ENCODE measurements around the gene SUSD1.
"Not testable (repeated sequence)": the region's sequence is repeated elsewhere in the genome, so short reads cannot be mapped to it uniquely, and the experiment has no call there.

Gene SUSD1

DNA sequence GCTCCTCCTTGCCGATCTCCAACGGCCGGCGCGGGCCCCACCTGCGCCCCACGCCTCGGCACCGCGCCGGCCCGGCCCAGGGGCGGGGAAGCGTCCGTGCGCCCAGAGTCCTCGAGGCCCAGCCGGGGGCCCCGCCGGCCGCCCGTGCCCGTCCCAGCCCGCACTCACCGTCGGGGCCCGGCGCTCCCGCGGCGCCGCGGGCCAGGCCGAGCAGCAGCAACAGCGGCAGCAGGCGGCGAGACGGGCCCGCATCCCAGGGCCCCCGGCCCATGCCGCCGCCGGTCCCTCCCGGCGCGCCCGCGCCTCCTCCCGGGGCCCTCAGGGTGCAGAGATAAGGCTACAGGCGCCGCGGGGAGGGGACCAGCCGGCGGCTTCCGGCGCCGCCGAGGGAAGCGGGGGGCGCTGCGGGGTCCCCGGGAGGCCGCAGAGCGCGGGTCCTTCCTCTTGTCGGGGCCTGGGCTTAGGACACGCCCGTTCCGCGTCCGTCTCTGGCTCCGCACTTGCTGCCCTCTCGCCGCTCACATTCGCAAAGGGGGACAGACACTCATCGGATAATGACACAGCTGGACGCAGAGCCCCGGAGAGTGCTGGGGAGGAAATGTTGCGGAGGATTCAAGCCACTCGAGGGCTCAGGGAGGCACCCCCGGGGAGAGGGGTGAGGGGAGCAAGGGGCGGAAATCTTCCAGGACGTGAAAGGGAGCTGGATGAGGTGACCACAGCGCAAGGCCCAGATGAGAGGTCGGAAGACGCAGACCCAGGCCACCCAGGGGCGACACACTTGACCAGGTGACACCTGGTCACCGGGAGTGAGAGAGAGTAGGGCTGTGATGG, at the start of gene SUSD1:
TSS of gene SUSD1 (minus strand) at position 333 of the 831 bp plus-strand sequence. CDS start at position 271, 62 bp downstream.
- no peak for DNase-seq (ENCODE audit: low read depth)

DNA sequence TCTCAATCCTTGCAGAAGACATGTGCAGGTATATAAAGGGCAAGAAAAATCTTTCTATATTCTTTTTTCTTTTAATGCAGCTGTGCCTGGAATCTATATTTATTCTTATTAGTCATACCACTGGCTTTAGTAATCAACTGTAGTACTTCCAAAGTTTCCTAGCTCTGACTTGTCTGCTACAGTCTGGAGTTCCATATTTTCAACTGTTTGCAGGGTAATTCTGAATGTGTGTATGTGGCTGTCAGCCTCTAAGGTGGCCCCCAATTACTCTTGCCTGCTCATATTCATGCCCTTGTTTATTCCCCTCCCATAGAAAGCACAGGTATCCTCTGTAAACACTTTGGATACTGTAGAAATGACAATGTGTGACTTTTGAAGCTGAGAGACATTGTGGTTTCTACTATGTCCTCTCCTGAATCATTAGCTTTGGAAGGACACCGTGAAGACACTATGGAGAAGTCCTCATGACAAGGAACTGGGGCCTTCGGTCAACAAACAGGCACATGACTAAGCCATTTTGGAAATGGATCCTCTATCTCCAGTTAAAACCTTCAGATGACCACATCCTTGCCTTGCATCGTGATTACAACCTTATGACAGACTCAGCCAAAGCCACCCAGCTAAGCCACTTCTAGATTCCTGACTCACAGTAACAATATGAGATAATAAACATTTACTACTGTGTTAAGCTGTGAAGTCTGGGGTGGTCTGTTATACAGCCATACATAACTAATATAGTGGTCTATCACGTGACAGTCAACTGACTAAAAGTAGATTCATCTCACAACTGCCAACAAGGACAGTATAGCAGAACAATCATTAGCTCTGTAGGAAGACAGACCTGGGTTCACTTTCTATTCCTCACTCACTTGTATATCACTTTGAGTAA, 49.5 kb upstream of the SUSD1 start:
- DNase-seq (ENCODE audit: low read depth) = no peak

DNA sequence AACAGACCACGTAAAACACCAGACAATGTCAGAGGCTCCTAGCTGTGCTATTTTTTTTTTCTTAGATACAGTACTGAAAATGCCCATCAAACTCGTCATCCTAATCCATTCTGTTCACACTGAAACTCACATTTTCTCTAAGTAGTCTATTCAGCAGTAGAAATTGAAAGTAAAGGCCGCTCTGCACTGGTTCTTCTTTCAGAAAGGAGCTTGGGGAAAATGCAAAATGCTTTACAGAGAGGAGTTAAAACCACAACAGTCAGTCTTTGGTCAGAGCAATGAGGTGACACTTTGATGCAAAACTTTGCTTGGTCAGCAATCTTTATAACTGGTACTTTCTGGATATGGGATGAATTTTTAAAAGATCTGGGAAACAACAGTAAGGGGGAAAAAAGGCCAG, 43.8 kb upstream of the SUSD1 start:
- DNase-seq (ENCODE audit: low read depth) = no peak

DNA sequence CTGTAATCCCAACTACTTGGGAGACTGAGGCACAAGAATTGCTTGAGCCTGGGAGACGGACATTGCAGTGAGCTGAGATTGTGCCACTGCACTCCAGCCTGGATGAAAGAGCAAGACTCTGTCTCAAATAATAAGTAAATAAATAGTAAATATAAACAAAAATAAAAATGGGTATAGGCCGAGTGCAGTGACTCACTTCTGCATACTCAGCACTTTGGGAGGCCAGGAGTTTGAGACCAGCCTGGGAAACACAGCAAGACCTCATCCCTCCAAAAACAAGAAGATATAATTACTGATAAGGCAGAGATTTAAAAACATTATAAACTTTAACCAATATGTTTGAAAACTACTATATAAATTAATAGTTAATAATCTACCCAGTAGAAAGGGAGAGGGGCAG, 37.8 kb upstream of the SUSD1 start:
- no peak for DNase-seq (ENCODE audit: low read depth)

DNA sequence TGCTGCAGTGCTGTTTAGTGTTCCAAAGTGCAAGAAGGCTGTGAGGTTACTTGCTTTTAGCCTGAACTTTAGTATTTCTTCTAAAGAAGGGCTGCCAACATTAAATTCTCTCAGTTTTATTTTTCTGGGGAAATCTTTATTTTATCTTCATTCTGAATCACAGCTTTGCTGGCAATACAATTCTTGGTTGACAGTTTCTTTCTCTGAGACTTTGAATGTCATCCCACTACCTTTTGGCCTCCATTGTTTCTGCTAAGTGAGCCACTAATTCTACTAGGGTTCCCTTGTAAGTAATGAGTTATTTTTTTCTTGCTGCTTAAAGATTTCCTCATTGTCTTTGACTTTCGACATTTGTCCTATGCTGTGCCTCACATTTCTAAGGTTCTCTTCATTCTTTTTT, 32.4 kb upstream of the SUSD1 start:
- no peak for DNase-seq (ENCODE audit: low read depth)

DNA sequence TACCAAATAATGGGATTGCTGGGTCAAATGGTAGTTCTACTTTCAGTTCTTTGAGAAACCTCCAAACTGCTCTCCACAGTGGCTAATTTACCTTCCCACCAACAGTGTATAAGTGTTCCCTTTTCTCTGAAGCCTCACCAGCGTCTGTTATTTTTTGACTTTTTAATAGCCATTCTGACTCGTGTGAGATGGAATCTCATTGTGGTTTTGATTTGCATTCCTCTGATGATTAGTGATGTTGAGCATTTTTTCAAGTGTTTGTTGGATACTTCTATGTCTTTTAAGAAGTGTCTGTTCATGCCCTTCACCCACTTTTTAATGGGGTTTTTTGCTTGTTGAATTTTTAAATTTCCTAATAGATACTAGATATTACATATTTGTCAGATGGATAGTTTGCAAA, 28.4 kb upstream of the SUSD1 start:
- no peak for DNase-seq (ENCODE audit: low read depth)

DNA sequence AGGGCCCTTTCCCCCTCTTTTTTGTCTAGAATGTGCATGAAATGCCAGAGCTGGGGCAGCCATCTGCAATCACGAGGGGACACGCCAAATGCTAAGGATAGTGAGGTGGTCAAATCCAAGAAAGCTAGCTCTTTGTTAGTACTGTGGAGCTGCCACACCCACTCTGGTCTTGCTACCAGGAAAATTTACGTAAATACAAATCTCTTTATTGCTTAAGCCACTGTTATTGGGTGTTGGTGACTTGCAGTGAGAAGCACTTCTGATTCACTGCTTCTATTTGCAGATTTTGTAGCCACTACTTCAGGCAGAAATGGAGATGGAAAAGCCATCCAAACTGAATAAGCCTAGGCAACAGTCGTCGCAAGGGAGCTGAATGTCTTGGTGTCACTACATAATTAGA, 25.6 kb upstream of the SUSD1 start:
- no peak for DNase-seq (ENCODE audit: low read depth)

DNA sequence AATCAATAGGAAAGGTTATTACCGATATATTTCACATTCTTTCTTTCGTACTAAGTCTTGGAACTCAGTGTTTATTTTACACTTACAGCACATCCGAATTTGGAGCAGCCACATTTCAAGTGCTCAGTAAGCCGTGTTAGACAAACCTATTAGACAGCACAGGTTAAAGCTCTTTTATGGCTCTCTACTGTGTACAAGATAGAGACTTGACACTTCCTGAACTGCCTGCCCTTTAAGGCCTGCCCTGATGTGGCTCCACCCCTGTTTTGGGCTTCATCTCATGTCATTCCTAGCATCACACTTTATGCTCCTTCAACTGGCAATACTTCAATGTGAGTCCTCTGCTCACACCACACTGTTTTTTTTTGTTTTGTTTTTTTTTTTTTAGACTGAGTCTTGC, 23.5 kb upstream of the SUSD1 start:
- DNase-seq (ENCODE audit: low read depth) = no peak

DNA sequence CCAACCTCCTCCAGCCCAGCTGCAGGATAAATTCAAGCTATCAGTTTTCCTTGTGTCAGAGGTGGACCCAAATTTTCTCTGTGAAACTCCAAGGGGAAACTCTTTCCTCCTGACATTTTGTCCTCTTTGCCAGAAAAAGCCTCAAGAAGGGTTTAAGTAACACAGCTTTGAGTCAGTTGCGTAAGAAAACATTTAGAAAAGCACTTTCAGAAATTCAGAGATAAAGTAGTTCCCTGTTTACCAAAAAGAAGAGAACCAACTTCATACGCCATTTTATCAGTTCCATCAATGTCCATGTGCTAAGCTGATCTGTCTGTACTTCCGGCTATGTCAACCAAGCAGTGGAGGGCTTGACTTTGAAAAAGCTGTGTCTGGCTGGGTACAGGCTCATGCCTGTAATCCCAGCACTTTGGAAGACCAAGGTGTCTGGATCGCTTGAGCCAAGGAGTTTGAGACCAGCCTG, 19.9 kb upstream of the SUSD1 start:
- DNase-seq (ENCODE audit: low read depth) = no peak

DNA sequence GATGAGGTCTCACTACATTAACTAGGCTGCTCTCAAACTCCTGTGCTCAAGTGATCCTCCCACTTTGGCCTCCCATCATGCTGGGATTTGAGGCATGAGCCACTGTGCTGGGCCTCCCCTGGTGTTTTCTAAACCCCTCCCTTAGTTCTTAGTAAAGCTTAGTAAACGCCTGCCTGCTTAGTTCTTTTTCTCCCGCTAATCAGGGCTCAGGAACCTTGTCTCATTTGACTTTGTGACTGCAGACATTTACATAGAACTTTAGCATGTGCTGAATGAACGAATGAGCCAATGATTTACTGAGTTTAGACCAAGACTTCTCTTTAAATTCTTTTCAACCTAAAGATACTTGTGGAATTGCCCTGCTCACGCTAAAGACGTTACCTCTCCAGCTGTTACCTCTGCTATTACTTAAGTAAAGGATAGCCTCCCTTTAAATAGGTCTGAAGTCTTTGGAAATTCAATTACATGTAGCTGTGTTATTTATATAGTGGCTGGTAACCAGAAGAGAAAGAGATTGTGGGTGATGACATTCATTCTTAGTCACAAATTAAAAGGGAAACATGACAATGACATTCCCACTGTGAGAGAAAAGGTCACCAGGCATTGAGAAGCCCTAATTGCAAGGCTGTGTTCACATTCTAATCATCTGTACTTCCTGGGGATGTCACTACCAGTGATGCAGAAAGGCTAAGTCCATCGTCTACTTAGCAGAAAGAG, 18.6 kb upstream of the SUSD1 start:
- DNase-seq (ENCODE audit: low read depth) = no peak

DNA sequence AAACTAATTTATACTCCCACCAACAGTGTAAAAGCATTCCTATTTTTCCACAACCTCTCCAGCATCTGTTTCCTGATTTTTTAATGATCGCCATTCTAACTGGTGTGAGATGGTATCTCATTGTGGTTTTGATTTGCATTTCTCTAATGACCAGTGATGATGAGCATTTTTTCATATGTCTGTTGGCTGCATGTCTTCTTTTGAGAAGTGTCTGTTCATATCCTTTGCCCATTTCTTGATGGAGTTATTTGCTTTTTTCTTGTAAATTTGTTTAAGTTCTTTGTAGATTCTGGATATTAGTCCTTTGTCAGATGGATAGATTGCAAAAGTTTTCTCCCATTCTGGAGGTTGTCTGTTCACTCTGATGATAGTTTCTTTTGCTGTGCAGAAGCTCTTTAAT, 15.2 kb upstream of the SUSD1 start:
- not testable (repeated sequence) for DNase-seq (ENCODE audit: low read depth)

DNA sequence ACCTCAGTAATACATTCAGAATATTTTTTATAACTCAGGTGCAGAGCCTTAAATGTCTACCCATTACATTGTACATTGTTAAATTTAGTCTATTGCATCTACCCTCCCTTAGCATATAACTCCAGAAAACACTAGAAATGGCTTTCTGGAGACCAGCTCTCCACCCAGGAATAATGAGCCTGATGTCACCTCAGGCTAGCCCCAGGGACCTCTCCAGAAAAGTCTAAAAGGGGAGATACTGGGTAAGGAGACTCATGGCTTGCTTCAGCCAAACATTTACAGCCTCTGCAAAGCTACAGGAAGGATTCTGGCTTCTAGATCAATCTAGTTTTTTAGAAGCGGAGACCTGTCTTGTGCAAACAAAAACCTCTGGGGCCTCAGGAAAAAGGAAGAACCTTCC, 13.8 kb upstream of the SUSD1 start:
- no peak for DNase-seq (ENCODE audit: low read depth)

DNA sequence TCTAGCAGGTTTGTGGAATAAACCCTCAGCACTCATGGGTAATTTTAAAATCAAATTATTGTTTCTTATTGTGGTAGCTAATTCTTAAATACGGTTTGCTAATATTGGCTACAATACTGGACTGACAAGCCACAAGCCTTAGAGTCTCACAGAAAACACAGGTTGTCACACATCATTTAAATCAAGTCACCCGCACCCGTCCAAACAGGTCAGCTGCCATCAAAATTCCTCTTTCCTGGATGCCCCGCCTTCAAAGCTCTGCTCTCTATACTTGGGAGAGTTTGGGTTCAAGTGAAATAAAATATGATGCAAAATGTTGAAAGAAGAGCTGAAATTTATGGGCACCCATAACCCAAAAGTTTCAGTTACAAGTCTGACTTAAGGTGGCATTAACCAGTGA, 12.3 kb upstream of the SUSD1 start:
- DNase-seq (ENCODE audit: low read depth) = no peak

DNA sequence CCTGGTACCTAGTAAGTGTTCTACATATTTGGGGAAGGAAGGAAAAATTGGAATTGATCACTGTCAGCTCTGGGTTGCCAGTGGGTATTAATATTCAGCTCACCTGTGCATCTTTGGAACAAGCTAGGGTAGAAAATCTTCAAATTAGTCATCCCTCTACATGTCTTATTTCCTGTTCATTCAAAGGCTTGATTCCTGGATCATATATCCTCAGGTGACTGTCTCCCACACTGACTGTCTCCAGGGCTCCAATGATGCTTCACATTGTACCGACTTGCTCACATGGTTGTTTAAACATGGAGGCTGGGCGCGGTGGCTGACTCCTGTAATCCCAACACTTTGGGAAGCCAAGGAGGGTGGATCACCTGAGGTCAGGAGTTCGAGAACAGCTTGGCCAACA, 11.6 kb upstream of the SUSD1 start:
- no peak for DNase-seq (ENCODE audit: low read depth)

DNA sequence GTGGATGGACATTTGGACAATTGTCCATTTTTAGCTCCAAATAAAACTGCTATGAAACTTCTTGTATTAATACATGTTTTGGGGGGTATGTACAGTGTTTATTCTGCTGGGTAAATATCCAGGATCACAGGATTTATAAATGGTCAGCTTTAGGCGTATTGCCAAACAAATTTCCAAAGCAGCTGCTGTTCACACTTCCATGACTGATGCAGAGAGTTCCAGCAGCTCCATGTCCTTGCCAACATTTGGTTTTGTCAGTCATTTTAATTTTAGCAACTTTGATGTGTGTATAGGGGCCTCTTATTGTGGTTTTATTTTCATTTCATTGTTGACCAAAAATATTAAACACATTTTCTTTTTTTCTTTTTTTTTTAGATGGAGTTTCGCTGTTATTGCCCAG, 9.8 kb upstream of the SUSD1 start:
- no peak for DNase-seq (ENCODE audit: low read depth)

DNA sequence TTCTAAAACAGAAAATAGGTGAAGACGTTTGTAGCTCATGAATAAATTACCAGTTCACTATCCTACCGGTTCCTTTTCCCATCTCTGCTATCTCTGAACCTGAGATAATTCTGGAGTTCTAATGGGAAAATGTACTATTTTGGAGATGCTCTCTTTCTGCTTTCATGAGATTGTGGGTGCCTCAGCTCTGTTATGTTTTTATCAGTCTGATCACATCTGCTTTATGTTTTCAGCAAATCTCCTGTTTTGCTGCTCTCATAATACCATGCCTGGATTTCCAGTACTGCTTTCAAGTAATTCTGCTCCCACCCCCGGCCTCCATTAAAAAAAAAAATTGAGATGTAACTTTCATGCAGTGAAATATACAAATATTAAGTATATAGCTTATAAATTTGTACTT, 9.1 kb upstream of the SUSD1 start:
- no peak for DNase-seq (ENCODE audit: low read depth)

DNA sequence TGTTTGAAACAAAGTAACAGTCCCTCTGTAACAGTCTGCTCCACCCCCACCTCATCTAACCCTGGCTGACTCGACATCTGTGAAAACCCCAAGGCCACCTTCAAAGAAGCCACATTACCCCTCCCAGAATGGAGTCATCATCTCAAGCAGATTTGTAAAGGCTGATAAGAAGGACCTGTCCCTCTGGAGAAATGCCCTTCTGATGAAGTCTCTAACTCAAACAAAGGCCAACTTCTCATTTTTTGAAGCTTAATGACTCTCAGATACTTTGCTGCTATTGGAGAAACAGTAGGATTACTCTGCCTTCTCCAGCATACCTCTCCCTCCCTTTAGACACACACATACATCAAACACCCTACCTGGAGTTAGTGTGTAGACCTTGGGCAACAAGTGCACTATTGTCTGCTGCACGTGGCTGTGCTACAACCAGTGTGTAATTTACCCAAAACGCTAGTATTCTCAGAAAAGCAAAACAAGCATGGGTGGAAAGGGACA, 5.3 kb upstream of the SUSD1 start:
- peak; percentile 31 for DNase-seq (ENCODE audit: low read depth)

DNA sequence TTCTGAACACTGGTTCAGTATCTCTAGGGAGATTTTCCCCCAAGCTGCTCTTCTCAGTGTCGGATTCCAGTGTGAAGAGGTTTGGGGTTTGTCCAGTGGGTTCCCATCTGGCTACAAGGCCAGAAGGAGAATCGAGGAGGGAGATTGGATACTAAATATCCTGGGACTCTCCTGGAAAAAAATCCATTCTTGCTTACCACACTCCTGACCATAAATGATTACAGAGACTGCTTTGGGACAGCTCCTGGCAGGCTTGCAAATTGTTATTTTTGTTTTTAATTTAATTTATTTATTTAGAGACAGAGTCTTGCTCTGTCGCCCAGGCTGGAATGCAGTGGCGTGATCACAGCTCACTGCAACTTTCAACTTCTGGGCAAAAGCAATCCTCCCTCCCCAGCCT, 4.7 kb upstream of the SUSD1 start:
- DNase-seq (ENCODE audit: low read depth) = no peak

DNA sequence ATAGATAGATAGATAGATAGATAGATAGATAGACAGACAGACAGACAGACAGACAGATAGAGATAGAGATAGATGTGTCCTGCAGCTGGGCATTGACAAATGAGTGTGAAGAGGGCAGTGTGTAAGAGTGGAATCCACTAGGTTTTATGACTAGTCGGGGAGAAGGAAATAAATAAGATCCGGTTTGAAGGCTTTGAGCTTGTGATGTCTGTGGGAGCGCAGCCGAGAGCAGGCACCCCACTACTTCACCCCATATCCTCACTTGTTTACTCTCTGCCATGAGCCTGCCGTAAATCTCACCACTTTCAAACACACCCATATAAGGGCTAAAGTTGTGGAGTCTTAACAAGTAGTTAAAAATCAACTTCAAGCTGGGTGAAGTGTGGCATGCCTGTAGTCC, 1.4 kb upstream of the SUSD1 start:
- DNase-seq (ENCODE audit: low read depth) = no peak

DNA sequence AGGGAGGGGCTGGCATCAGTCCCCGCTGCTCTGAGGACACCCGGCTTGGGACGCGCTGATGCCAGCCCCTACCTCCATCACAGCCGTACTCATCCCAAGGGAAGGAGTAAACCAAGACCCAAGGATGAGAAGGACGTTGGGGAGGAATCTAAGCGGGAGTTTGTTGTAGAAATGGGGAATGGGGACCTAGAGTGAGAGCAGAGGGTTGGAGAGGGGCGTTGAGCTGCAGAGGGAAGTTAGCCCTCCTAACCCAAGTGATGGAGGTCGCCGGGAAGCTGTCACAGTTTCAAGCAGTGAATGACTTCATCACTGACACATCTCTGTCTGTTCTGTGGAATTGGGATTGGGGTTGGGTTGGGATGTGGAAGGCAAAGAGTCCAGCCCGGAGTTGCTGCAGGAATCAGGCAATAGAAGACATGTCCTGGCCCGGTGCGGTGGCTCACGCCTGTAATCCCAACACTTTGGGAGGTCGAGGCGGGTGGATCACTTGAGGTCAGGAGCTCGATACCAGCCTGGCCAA, 759 bp upstream of the SUSD1 start:
- no peak for DNase-seq (ENCODE audit: low read depth)

DNA sequence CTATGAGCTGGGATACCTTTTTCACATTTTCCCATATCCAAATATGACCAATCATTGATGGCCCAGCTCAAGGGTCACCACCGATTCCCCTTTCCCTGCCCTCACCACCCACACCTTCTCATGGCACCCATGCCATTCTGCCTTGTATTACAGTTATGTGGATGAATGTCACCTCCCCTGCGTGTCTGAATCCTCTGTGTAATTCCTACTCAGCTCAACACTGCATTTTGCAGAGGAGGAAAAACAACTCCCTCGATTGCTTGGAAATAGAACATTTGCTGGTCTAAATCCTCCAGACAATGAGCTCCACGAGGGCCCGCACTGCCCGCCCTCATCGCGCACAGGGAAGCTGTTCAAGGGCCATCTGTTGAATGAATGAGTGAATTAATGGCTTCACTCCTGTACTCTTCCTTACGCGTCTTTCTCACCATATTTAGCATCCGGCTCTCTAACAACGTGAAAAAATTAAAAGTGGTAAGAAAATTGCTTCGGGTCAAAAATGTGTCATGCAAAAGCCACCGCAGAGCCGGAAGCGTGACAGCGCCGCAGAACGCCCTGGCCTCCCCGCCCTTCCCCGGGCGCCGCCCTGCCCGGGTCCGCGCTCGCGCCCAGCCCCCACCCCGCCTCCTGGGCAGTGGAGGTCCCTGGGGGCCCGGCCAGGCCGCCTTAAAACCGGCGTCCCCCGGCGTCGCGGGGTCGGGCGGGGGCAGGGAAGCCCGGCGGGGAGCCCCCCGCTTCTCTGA, 704 bp downstream of the SUSD1 start:
- DNase-seq (ENCODE audit: low read depth) = peak; percentile 74

All from activated T-cell treated with anti-CD3 and anti-CD28 coated beads for 48 hours (primary cell).